Transverse colon (tissue), 4 donors: ENCODE measurements around the gene SLC5A4.

Source experiments
- CTCF ChIP-seq, 5 experiments: fragments of 200-600 bp in 3 of 5; fragments of 450-650 bp in 2 of 5; sonication (generic) in 3 of 5; IDR thresholded peaks; 1 replicate in 2 of 5; 2 replicates in 3 of 5; pipeline ENCODE4 v1.5.1; 2016 to 2017; ENCODE audit warnings: antibody characterized with exemption in 5 of 5, inconsistent platforms in 3 of 5, mild to moderate bottlenecking in 2 of 5, moderate library complexity in 1 of 5
- POLR2AphosphoS5 ChIP-seq, 3 donors: sonication (generic); formaldehyde crosslinking; IDR thresholded peaks; one replicate each; pipeline ENCODE4 v1.6.1; 2016; ENCODE audit warnings: antibody characterized with exemption in 3 of 3

DNA sequence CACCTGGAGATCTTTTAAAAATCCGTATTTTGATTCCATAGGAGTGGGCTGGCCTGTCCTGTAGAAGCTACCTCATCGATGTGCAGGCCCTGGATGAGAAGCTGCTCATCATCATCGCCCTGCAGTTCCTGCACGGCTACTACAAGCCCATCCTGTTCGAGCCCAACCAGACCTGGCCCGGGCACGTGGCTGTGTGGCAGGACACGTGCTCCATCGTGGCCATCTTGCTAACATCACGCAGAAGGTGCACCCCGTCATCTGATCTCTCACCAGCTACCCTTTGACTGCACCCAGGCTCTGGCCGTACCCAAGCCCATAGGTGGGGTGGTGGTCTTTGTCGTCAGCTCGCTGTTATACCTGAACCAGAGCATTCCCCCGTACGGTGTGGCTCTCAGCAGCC is 14.2 kb upstream of the SLC5A4 start:
- TF ChIP-seq CTCF (IDR thresholded peaks at IDR 0.05) (no peak), POLR2AphosphoS5 (IDR thresholded peaks at IDR 0.05) (no peak)
